B cell (primary cell): Measurements from ENCODE around the gene ZNF330.

Source experiments
- EZH2 ChIP-seq: IDR thresholded peaks from 2 replicates; pipeline ENCODE4 v1.6.1; 2012; ENCODE audit warnings: borderline replicate concordance, low read depth, mild to moderate bottlenecking, moderate library complexity, low read length; ENCODE audit not compliant: insufficient read depth, poor library complexity, severe bottlenecking
- TF ChIP-seq, protein P1 (sequence below): fragments of 200-600 bp; IDR thresholded peaks from one replicate; pipeline ENCODE4 v1.8.0; 2022; ENCODE audit warnings: antibody characterized with exemption, mild to moderate bottlenecking

DNA sequence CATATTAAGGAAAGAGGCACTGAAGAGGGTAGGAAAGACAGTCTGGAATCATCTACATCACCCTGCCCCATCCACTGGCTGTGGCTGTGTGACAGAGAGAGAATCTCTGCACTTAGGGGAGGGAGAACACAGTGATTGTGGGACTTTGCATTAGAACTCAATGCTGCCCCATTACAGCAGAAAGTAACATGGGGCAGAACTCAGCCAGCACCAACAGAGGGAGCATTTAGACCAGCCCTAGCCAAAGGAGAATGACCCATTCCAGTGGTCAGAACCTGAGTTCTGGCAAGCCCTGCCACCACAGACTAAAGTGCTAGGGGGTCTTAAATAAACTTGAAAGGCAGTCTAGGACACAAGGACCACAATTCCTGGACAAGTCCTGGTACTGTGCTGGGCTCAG lies 37.9 kb downstream of the ZNF330 start:
- no peak for TF ChIP-seq EZH2
- TF ChIP-seq, protein P1, sequence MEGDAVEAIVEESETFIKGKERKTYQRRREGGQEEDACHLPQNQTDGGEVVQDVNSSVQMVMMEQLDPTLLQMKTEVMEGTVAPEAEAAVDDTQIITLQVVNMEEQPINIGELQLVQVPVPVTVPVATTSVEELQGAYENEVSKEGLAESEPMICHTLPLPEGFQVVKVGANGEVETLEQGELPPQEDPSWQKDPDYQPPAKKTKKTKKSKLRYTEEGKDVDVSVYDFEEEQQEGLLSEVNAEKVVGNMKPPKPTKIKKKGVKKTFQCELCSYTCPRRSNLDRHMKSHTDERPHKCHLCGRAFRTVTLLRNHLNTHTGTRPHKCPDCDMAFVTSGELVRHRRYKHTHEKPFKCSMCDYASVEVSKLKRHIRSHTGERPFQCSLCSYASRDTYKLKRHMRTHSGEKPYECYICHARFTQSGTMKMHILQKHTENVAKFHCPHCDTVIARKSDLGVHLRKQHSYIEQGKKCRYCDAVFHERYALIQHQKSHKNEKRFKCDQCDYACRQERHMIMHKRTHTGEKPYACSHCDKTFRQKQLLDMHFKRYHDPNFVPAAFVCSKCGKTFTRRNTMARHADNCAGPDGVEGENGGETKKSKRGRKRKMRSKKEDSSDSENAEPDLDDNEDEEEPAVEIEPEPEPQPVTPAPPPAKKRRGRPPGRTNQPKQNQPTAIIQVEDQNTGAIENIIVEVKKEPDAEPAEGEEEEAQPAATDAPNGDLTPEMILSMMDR = no peak
